Measurements from ENCODE around the gene EIF2S3. TPM values are rescaled to one million over a fixed set of nuclear protein-coding genes. Genes with fewer than 3 reads are reported as not detected.

Gene EIF2S3
- total and polyA plus RNA-seq, 10 of the 15 experiments (the other 5 are each of a cell fraction or from before 2014, with no cell fraction given), result 115 to 385 (median 201) TPM

GRCh38 chrX:24054182-24055042, at the start of gene EIF2S3 (continued):
- peak; percentile 71 for TF ChIP-seq MYC (IDR thresholded peaks at IDR 0.05; ENCODE audit: insufficient read depth, insufficient read length, insufficient replicate concordance, low read length, severe bottlenecking)
- no peak for TF ChIP-seq SIX5 (IDR thresholded peaks at IDR 0.05; ENCODE audit: low read depth, low read length, severe bottlenecking)
- no peak for TF ChIP-seq TCF7 (IDR thresholded peaks at IDR 0.05; ENCODE audit: borderline replicate concordance)
- TF ChIP-seq ZNF384 (IDR thresholded peaks at IDR 0.05; ENCODE audit: borderline replicate concordance, low read depth, low read length), result peak; percentile 99
- TF ChIP-seq SMAD5 (IDR thresholded peaks at IDR 0.05; ENCODE audit: low read depth), result peak; percentile 92
- peak; percentile 66 for TF ChIP-seq RUNX3 (IDR thresholded peaks at IDR 0.05; ENCODE audit: low read length)
- TF ChIP-seq NFYA (IDR thresholded peaks at IDR 0.05; ENCODE audit: borderline replicate concordance, low read depth, low read length), result no peak
- TF ChIP-seq RCOR1 (conservative IDR thresholded peaks at IDR 0.05; ENCODE audit: low read depth, low read length), result peak; percentile 88; the same call in 1 of the 2 replicates
- TF ChIP-seq, protein P1, sequence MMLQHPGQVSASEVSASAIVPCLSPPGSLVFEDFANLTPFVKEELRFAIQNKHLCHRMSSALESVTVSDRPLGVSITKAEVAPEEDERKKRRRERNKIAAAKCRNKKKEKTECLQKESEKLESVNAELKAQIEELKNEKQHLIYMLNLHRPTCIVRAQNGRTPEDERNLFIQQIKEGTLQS (IDR thresholded peaks at IDR 0.05; ENCODE audit: borderline replicate concordance, extremely low read depth, low read depth, low read length), result peak; percentile 62; the same call in 1 of the 2 replicates
- TF ChIP-seq HDAC2 (IDR thresholded peaks at IDR 0.05), result no peak
- TF ChIP-seq FOXM1 (IDR thresholded peaks at IDR 0.05; ENCODE audit: low read depth, low read length), result peak; percentile 68
- peak; percentile 7; the same call in 1 of the 2 replicates for TF ChIP-seq NFIC (IDR thresholded peaks at IDR 0.05; ENCODE audit: low read depth, low read length)
- TF ChIP-seq MXI1 (IDR thresholded peaks at IDR 0.05; ENCODE audit: low read depth, low read length), result peak; percentile 79
- no peak; the same call in none of the 2 replicates for TF ChIP-seq NKRF (conservative IDR thresholded peaks at IDR 0.05)
- TF ChIP-seq SREBF1 (IDR thresholded peaks at IDR 0.05; ENCODE audit: low read length), result no peak
- TF ChIP-seq, protein P2, sequence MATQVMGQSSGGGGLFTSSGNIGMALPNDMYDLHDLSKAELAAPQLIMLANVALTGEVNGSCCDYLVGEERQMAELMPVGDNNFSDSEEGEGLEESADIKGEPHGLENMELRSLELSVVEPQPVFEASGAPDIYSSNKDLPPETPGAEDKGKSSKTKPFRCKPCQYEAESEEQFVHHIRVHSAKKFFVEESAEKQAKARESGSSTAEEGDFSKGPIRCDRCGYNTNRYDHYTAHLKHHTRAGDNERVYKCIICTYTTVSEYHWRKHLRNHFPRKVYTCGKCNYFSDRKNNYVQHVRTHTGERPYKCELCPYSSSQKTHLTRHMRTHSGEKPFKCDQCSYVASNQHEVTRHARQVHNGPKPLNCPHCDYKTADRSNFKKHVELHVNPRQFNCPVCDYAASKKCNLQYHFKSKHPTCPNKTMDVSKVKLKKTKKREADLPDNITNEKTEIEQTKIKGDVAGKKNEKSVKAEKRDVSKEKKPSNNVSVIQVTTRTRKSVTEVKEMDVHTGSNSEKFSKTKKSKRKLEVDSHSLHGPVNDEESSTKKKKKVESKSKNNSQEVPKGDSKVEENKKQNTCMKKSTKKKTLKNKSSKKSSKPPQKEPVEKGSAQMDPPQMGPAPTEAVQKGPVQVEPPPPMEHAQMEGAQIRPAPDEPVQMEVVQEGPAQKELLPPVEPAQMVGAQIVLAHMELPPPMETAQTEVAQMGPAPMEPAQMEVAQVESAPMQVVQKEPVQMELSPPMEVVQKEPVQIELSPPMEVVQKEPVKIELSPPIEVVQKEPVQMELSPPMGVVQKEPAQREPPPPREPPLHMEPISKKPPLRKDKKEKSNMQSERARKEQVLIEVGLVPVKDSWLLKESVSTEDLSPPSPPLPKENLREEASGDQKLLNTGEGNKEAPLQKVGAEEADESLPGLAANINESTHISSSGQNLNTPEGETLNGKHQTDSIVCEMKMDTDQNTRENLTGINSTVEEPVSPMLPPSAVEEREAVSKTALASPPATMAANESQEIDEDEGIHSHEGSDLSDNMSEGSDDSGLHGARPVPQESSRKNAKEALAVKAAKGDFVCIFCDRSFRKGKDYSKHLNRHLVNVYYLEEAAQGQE (IDR thresholded peaks at IDR 0.05; ENCODE audit: low read depth, low read length), result 0 out of 2 replicates have a peak, but pooled peaks have one; percentile 2
- TF ChIP-seq CHD1 (IDR thresholded peaks at IDR 0.05; ENCODE audit: low read depth, low read length), result no peak
- TF ChIP-seq NR2C2 (IDR thresholded peaks at IDR 0.05; ENCODE audit: borderline replicate concordance, control insufficient read depth, insufficient read length, low read depth), result no peak
- TF ChIP-seq SRF (IDR thresholded peaks at IDR 0.05; ENCODE audit: low read depth in 2 of 2, low read length in 2 of 2), result 0 out of 4 replicates have a peak, but pooled peaks of 1 of the 2 experiments have one; percentile 36
- no peak for TF ChIP-seq PBX3 (IDR thresholded peaks at IDR 0.05; ENCODE audit: insufficient replicate concordance, low read depth, low read length)
- TF ChIP-seq SMC3 (IDR thresholded peaks at IDR 0.05; ENCODE audit: borderline replicate concordance, low read length), result peak; percentile 40; the same call in 1 of the 2 replicates
- TF ChIP-seq POLR2AphosphoS5 (IDR thresholded peaks at IDR 0.05; ENCODE audit: low read length), result peak; percentile 99
